ENCODE data around the gene HDLBP. TPM values are rescaled to one million over a fixed set of nuclear protein-coding genes. Genes with fewer than 3 reads are reported as not detected.
A peak's percentile ranks its signal among the peaks of the same experiment; 100 is the strongest.

HDLBP gene
- total RNA-seq, 4 donors from 2014 or later = 383 to 486 (median 444) TPM

DNA sequence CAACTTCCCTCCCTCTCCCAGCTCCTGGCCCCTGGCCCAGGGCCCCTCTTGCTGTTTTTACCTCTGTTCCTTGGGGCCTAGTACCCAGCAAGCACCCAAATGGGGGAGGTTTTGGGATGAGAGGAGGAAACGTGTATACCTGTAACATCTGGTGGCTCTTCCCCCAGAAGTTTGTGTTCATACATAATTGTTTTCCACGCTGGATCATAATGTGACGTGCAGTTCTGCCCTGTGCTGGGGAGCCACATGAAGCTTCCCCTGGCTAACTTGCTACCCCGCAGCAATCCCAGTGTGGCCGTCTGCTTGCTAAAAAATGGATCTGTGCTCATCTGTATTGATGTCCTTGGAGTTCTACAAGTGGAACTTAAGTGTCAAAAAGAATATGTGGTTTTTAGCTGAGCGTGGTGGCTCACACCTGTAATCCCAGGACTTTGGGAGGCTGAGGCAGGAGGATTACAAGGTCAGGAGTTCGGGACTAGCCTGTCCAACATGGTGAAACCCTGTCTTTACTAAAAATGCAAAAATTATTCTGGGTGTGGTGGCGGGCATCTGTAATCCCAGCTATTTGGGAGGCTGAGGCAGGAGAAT, 90.5 kb downstream of the HDLBP start:
- no peak for DNase-seq
- H3K27me3 ChIP-seq = no peaks in the 10 kb centered on the region
- intact Hi-C loops (cut with DNase I; ENCODE audit: low total_unique reads) = no loop called here

DNA sequence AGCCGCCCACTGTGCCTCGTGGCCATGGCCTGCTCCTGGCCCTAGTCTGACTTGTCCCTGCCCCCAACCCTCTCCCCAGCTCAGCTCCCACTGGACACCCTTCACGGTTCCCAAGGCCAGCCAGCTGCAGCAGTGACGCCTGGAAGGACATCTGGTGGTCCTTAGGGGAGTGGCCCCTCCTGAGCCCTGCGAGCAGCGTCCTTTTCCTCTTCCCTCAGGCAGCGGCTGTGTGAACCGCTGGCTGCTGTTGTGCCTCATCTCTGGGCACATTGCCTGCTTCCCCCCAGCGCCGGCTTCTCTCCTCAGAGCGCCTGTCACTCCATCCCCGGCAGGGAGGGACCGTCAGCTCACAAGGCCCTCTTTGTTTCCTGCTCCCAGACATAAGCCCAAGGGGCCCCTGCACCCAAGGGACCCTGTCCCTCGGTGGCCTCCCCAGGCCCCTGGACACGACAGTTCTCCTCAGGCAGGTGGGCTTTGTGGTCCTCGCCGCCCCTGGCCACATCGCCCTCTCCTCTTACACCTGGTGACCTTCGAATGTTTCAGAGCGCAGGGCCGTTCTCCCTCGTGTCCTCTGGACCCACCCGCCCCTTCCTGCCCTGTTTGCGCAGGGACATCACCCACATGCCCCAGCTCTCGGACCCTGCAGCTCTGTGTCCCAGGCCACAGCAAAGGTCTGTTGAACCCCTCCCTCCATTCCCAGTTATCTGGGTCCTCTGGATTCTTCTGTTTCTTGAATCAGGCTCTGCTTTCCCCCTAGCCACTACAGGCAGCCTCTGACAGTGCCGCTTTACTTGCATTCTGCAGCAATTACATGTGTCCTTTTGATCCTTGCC, 91.2 kb downstream of the HDLBP start:
- Histone ChIP-seq H3K4me1 (peaks cover 0 to under 1% of the 10 kb centered on the region in 2 donors), H3K27me3 (no peaks in the 10 kb centered on the region), H3K9me3 (no peaks in the 10 kb centered on the region), H3K27ac (no peak overlapping the region), H3K4me3 (no peak overlapping the region), H3K36me3 (peaks cover 0 to 35% of the 10 kb centered on the region in 2 donors)
- intact Hi-C loops (cut with DNase I; ENCODE audit: low total_unique reads) = no loop called here
- DNase-seq (no peak), ATAC-seq (peak in 1 of 2 donors; percentile 21)
- TF ChIP-seq, protein P1, sequence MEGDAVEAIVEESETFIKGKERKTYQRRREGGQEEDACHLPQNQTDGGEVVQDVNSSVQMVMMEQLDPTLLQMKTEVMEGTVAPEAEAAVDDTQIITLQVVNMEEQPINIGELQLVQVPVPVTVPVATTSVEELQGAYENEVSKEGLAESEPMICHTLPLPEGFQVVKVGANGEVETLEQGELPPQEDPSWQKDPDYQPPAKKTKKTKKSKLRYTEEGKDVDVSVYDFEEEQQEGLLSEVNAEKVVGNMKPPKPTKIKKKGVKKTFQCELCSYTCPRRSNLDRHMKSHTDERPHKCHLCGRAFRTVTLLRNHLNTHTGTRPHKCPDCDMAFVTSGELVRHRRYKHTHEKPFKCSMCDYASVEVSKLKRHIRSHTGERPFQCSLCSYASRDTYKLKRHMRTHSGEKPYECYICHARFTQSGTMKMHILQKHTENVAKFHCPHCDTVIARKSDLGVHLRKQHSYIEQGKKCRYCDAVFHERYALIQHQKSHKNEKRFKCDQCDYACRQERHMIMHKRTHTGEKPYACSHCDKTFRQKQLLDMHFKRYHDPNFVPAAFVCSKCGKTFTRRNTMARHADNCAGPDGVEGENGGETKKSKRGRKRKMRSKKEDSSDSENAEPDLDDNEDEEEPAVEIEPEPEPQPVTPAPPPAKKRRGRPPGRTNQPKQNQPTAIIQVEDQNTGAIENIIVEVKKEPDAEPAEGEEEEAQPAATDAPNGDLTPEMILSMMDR (IDR thresholded peaks at IDR 0.05 in 4 of 5, conservative IDR thresholded peaks at IDR 0.05 in 1 of 5) = no peak
- TF ChIP-seq POLR2A (IDR thresholded peaks at IDR 0.05) = no peak
- in situ Hi-C loops (cut with MboI; ENCODE audit: low sequenced_read_pairs in 4 of 4) = no loop called here

More for the DNA sequence above, 90.5 kb downstream of the HDLBP start:
- peaks cover 0 to 42% of the 10 kb centered on the region in 2 donors for H3K36me3 ChIP-seq
- no peak overlapping the region for H3K4me3 ChIP-seq
- no peaks in the 10 kb centered on the region for H3K4me1 ChIP-seq
- TF ChIP-seq, protein P1 (IDR thresholded peaks at IDR 0.05 in 4 of 5, conservative IDR thresholded peaks at IDR 0.05 in 1 of 5) = no peak
- no peak for TF ChIP-seq POLR2A (IDR thresholded peaks at IDR 0.05)
- H3K27ac ChIP-seq = no peak overlapping the region
- in situ Hi-C loops (cut with MboI; ENCODE audit: low sequenced_read_pairs in 4 of 4) = no loop called here
- no peak for ATAC-seq
- no peaks in the 10 kb centered on the region for H3K9me3 ChIP-seq

DNA sequence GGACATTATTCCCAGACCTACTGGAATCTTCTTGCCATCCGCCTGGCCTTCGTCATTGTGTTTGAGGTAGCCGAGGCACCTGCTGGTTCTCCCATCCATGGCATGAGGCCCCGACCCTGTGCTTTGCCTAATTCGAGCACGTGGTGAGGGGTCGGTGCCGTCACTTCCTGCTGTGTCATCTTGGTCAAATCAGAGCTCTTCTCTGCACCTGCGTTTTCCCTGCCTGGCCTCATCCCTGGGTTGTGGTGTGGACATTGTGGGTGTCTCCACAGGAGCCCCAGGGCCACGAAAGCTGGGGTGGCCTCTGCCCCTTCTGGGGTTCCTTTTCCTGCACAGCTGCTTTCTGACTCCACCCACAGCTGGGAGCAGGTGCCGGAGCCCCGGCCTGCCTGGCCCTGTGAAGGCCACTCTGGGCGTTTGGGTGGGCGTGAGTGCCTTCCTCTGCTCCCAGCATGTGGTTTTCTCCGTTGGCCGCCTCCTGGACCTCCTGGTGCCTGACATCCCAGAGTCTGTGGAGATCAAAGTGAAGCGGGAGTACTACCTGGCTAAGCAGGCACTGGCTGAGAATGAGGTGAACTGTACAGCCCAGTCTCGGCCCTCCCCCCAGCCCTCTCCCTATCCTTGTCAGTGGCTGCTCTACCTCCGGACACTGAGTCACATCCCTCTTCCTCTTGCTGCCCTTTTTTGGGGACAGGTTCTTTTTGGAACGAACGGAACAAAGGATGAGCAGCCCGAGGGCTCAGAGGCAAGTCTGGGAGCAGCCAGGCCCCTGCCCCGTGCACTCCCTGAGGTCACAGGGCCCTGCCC, 92.1 kb downstream of the HDLBP start:
- no peaks in the 10 kb centered on the region for H3K27me3 ChIP-seq
- H3K4me1 ChIP-seq = peaks cover 4 to 8% of the 10 kb centered on the region in 2 donors
- in situ Hi-C loops (cut with MboI; ENCODE audit: low sequenced_read_pairs in 4 of 4) = no loop called here
- DNase-seq (no peak), ATAC-seq (peak in 1 of 2 donors; percentile 31)
- H3K36me3 ChIP-seq = peaks cover 0 to 27% of the 10 kb centered on the region in 2 donors
- no peaks in the 10 kb centered on the region for H3K9me3 ChIP-seq
- no peak overlapping the region for H3K27ac ChIP-seq
- no peak for TF ChIP-seq POLR2A (IDR thresholded peaks at IDR 0.05)
- TF ChIP-seq, protein P1 (IDR thresholded peaks at IDR 0.05 in 4 of 5, conservative IDR thresholded peaks at IDR 0.05 in 1 of 5) = no peak
- intact Hi-C loops (cut with DNase I; ENCODE audit: low total_unique reads) = no loop called here
- no peak overlapping the region for H3K4me3 ChIP-seq

DNA sequence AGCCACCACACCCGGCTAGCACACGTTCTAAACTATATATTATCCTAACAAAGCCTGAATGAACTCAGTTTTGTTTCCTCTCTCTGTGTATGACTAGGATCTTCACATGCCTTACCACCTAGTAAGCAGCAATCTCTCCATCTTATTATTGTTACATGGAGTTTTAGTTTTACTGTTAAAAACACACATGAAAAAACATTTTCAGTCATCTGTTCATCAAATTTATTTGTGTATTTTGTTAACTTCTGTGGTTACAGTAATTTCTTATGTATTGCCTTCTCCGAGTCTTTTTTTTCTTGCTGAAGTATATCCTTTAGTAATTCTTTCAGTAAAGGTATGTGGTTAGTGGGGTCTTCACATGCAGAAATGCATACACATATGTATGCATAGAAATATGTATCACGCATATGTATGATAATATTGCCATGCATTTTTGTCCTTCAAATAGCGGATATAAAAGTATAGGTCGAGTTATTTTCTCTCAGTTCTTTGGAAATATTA, 95.6 kb downstream of the HDLBP start:
- DNase-seq (no peak), ATAC-seq (no peak)
- in situ Hi-C loops (cut with MboI; ENCODE audit: low sequenced_read_pairs in 4 of 4) (no loop called here), intact Hi-C loops (cut with DNase I; ENCODE audit: low total_unique reads) (loop anchor here (2.0 to 10.0 kb wide), 6 partner anchors 52 to 658 kb away; partner anchors contain the start of genes DUSP28, FARP2, HDLBP and MTERF4)
- Histone ChIP-seq H3K27me3 (no peaks in the 10 kb centered on the region), H3K36me3 (no peaks in the 10 kb centered on the region), H3K4me1 (peaks cover 4 to 16% of the 10 kb centered on the region in 2 donors), H3K4me3 (no peak overlapping the region), H3K9me3 (no peaks in the 10 kb centered on the region), H3K27ac (no peak overlapping the region)
- TF ChIP-seq POLR2A (IDR thresholded peaks at IDR 0.05) = no peak
- TF ChIP-seq, protein P1 (IDR thresholded peaks at IDR 0.05 in 4 of 5, conservative IDR thresholded peaks at IDR 0.05 in 1 of 5) = no peak

Data from gastrocnemius medialis (tissue), 4 donors.